Tibial nerve (tissue), 4 donors: ENCODE results near the gene MBD3L2.

Experiments
- CTCF ChIP-seq, 5 experiments: fragments of 200-600 bp in 3 of 5; fragments of 450-650 bp in 2 of 5; sonication (generic) in 3 of 5; IDR thresholded peaks; one replicate each; pipeline ENCODE4 v1.5.1; 2016 to 2019; ENCODE audit warnings: antibody characterized with exemption in 5 of 5, mild to moderate bottlenecking in 3 of 5, moderate library complexity in 2 of 5
- EP300 ChIP-seq, 2 donors: sonication (generic); formaldehyde crosslinking; IDR thresholded peaks; one replicate each; pipeline ENCODE4 v1.6.1; 2017; ENCODE audit warnings: antibody characterized with exemption in 2 of 2, mild to moderate bottlenecking in 1 of 2
- POLR2A ChIP-seq, 2 donors: fragments of 450-650 bp; IDR thresholded peaks; one replicate each; pipeline ENCODE4 v1.6.1; 2017; ENCODE audit warnings: antibody characterized with exemption in 2 of 2, mild to moderate bottlenecking in 2 of 2, moderate library complexity in 2 of 2

- TF ChIP-seq CTCF (IDR thresholded peaks at IDR 0.05), result no peak
- no peak for TF ChIP-seq POLR2A (IDR thresholded peaks at IDR 0.05)
- no peak for TF ChIP-seq EP300 (IDR thresholded peaks at IDR 0.05)
Measured at GRCh38 chr19:7063764-7064418, 14.8 kb downstream of the MBD3L2 start.
